ENCODE data around the gene OR5K1.

- no peak for TF ChIP-seq POLR2AphosphoS5 (IDR thresholded peaks at IDR 0.05; ENCODE audit: low read depth, low read length)
- TF ChIP-seq CTCF (IDR thresholded peaks at IDR 0.05): no peak
- no peak for TF ChIP-seq REST (IDR thresholded peaks at IDR 0.05; ENCODE audit: insufficient read depth in 1 of 2, low read depth in 2 of 2, low read length in 1 of 2)
- no peak for TF ChIP-seq TCF7L2 (IDR thresholded peaks at IDR 0.05; ENCODE audit: low read depth, low read length)
- no peak for TF ChIP-seq SIN3A (IDR thresholded peaks at IDR 0.05; ENCODE audit: borderline replicate concordance, insufficient read depth, low read depth, low read length)
Measured at GRCh38 chr3:98518816-98519215, 55.8 kb downstream of the OR5K1 start.

Measured in Panc1 (cell line).